ENCODE data around the gene CTR9.

The CTR9 gene

DNA sequence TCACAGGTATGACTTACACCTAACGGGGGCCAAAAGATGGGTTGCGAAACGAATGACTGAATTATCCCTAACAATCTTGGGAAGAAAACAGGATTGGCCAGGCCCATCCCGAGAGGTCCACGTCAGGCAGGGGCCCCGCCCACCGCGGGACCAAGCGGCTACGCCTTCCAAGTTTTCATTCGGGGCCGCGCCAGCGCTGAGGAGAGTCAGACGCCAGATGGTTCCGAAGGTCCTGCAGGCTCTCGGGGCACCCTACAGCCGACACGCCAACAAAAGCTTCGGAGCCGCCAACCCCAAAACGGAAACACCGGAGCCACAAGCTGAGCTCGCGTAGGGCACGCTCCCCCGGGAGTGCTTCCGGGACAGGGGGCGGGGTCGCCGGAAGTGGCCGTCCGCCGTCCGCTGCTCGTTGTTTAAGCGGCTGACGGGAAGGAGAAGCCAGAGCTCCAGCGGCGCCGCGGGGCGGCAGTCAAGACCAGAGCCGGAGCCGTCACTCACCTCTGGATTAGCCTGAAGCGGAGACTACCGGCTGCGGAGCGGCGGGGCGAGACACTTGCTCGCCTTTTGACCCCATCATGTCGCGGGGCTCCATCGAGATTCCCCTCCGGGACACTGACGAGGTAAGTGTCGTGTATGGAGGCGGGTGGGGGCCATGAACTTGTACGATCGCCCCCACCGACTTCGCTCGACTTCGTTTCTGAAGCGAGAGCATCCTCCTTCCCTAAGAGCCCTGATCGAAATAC is at the start of gene CTR9:
Gene CTR9, plus strand, starts transcription at position 409 of the 743 bp plus-strand sequence. Its CDS starts 167 bp downstream, at position 576.
- peak; percentile 98 for DNase-seq

GRCh38 chr11:10701982-10702381 is 49.1 kb upstream of the CTR9 start:
- DNase-seq: no peak

DNA sequence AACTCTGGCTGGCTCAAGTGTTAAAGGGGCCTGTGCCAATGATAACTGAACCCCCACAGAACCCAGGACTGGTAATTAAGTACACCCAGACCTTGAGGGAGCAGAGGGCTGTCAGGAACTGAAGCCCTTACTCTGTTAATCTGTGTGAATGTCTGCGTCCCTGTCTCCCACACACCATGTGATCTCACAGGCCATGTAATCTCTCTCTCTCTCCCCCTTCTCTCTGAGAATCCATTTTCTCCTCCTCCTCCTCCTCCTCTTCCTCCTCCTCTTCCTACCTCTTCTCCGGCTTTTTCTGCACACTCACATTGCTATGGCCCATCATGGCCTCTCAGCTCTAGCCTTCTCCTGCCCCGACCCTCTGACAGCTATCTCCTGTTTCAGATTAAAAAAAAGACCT is 42.9 kb upstream of the CTR9 start:
- no peak for DNase-seq

GRCh38 chr11:10709299-10710086 is 41.6 kb upstream of the CTR9 start:
- DNase-seq: no peak

DNA sequence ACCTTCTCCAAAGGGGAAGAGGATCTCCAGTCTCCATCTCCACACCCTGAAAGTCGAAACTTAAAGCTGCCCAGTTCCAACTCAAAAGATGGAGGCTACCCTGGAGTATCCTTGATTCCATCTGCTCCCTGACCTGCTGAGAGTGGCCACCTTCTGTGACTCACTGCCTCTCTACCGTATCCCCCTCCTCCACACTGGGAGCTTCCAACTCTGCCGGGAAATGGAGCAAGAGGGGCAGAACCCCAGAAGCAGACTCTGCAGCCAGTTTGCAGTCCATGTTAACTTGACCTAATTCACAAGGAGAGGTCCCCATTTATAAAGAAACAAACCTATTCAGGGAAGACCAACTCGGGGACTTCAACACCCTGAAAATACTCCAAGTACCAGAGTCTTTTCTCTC is 35.5 kb upstream of the CTR9 start:
- DNase-seq: no peak

DNA sequence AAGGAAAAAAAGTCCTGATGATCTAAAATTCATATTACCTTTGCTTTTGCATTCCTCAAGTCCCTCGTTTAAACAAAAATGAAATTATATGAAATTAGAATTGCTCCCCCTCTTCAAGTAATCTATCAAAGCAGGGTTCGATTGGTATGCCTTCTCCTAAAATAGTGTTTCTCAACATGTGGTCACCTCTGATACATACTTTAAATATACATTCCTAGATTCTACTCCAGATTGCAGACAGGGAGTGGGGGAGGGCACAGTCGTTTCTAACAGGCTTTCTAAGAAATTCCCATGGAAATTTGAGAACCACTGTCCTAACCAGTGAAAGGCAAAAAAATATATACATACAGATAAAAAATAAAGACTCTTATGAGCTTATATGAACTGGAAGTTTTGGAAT is 34.9 kb upstream of the CTR9 start:
- no peak for DNase-seq

DNA sequence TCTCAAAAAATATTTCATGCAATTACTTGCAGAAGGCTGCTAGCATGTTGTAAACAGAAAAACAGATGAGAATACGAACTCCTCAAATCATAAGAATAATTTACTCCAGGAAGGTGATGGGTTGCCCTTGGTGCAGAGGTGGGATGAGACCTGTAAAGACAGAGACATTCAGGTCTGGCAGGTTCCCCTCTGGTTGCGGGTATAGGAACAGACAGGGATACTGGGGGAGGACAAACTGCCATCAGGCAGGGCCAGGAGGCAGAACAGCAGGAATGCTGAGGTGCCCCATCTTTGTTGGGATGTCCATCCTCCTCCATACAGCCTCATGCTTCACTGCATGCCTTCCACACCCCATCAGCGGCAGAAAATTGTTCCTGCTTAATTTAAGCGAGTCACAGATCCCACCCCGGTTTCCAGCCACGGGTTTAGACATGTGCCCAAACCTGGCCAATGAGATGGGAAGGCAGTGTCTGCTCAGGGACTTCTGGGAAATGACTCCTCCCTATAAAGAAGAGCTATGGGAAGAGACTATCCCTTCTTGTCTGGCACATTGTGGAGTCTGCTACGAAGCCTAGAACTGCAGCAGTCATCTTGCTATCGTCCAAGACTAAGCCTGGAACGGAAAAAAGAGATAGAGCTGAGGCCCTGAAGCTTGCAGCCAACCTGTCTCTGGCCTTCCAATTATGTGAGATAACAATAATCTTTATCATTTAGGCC is 34.3 kb upstream of the CTR9 start:
- no peak for DNase-seq

GRCh38 chr11:10719616-10720015 is 31.4 kb upstream of the CTR9 start:
- no peak for DNase-seq

- DNase-seq: no peak
These were observed 30.1 kb upstream of the CTR9 start for GRCh38 chr11:10720881-10721376.

GRCh38 chr11:10722307-10722706 is 28.7 kb upstream of the CTR9 start:
- DNase-seq: no peak

GRCh38 chr11:10725114-10725906 is 25.7 kb upstream of the CTR9 start:
- no peak for DNase-seq

DNA sequence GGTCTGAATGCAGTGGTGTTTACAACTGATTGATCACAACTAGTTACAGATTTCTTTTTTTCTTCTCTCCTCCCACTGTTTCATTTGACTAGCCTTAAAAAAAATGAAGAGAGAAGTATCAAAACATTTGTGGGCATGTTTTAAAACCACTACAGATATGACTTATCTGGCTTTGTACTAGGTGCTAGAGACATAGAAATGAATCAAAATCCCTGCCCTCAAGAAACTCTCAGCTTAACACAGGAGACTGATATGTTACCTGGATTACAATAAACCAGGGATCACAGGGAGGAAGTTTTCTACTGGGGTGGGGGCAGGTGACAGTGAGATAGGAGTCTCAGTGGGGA is 25.2 kb upstream of the CTR9 start:
- no peak for DNase-seq

DNA sequence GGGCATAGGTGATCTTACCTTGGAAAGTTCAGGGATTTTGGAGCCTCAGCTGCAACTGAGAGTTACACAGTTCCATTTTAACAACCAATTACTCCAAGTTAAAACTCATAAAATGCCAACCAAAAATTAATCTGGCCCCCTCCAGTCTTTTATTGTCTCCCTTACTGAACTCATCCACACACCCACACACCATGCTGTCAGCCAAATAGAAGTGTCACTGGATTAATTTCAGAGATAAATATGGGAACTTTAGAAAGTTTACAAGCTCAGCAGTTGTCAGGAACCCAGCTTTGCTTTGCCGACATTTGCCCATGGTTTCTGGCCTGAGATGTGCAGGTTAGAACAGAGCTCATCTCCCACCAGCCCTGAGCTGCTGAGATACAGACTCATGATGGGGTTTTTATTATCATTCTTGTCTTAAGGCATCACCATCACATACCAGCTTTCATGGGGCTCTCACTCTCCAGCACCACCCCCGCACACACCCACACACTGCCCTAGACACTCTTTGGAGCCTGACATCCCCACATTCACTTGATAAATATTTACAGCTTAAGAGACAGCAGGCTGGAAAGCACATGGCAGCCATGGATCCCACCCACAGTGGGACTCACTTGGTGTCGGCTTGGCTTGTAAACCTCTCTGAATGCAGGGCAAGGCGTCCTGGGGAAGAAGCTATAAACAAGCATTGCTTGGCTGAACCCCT is 23.7 kb upstream of the CTR9 start:
- no peak for DNase-seq

- DNase-seq: no peak
These were observed 22.9 kb upstream of the CTR9 start for GRCh38 chr11:10728154-10728553.

DNA sequence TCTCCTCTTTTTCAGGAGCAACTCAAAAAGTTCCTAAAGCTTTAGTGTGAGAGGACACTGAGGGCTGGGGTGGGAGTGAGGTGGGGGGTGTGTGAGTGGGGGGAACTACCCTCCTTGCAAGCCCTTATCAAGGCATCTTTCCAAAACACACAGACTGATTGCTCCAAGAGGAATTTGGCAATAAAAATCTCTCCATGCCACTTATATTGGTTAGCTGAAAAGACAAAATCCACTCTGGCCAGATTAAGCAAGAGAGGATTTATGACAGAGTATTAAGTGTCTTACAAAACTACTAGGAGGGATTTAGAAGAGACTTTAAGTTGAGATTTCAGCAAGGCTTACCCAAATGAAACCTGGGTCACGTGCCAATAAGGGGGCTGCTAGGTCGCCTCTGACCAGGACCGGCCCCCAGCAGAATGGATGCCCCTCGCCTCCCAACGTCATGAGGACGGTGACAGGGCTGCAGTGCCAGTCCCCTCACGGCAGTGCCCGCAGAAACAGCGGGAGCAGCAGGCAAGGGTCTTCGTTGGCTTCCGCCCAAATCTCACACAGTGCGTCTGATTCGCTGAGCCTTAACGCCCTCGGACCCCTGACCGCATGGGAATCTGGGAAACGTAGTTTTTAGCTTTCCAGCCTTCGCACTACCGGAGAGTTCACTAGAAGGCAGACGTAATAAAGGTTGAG is 22.1 kb upstream of the CTR9 start:
- peak; percentile 51 for DNase-seq

DNA sequence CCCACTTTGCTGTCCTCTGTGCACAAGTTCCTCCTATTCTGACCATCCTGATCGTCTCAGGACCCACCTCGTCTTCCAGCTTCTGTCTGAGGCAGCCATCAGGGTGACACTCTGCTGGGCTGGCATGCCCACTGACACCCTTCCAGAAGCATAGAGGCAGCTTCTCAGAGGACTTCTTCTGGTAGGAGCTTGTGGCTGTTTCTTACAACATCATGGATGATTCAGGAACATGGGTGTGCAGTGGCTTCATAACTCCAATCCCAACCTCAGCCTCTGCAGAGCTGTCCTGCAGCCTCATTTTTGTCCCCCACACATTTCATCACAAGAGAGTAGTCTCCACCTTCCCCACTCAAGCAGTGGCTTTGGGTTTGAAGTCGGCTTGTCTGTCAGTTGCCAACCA is 20.9 kb upstream of the CTR9 start:
- no peak for DNase-seq

GRCh38 chr11:10731064-10731680 is 19.9 kb upstream of the CTR9 start:
- DNase-seq: no peak

DNA sequence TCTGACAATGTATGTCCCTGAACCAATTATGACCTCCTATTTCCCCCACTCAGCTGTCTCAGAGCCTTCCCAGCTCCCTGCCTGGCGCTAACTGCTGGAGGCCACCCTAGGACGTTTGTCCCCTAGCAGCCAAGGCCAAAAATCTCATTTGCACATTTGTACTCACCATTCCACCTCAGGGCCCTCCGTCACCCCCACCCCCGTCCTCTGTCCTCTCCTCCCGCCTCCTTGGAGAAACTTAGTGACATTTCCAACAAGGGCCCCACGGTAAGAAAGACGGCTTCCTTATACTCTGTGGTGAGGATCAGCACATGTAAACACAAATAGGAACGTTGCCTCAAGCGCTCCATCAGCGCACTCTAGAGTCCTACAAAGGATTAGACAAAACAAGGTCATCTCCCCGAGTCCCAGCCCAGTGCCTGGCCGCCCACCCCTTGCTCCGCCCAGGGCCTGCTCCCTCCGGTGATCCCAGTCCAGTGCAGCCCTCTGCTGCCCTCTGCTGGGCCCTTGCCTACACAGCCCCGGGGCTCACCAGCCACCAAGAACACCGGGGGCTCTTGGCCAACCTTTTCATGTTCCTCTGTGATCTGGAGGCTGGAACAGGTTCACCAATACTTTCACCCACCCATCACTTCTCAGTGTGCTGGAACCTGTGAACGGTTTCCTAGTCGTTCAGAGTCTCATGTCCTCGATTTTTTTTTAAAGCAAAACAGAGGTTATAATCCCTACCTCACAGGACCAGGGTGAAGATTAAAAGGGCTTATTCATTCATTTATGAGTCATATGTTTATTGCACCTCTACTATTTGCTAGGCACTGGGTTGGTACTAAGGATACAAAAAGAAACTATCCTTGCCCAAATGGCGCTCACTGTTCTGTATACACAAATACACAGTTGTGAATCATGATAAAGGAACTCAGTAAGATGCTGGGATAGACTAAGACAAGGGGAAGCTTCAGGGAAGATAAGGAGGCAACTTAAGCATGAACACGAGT is 15.3 kb upstream of the CTR9 start:
- peak; percentile 96 for DNase-seq

DNA sequence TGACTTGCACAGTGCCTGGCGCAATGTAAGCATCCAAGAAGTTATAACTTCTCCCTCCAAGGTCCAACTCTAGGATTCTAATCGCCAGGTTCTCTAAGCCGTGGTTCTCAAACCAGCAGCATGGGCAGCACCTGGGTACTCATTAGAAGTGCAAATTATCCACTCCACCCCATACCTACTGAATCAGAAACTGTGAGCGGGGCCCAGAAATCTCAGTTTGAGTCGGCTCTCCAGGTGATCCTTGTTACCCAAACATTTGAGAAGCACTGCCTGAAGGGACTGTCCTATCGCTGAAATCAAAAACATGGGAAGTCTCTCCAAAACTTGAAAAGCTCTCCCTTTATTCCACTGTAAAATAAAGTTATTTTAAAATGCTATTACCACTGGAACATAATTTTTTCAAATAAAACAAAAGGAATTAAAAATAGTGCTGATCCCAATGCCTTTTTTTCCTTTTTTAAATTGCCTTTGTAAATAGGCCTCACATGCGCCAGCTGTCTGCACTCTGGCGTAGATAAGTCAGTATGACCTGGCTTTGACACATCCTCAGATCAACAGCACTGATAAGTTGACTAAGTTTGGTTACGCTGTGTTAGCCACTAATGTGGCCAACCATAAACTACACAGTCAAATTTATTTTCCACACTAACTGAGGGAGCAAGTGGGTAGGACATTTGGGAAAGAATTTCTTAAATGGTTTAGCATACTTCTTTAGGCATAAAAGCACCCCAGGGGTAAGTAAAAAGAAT is 8.4 kb upstream of the CTR9 start:
- no peak for DNase-seq
